Measurements from ENCODE around the gene STAM2.
"Not testable (repeated sequence)": the region's sequence is repeated elsewhere in the genome, so short reads cannot be mapped to it uniquely, and the experiment has no call there.

Gene STAM2
- long read RNA-seq, donor 1, full-length matches to known transcripts = 3 of 3 reads
- long read RNA-seq, donor 1, partial matches to known transcripts = 0 of 3 reads
- long read RNA-seq, donor 1, other reads (novel, unspliced or antisense) = 0 of 3 reads
- long read RNA-seq, donor 2, full-length matches to known transcripts = 3 of 3 reads
- long read RNA-seq, donor 2, partial matches to known transcripts = 0 of 3 reads
- long read RNA-seq, donor 2, other reads (novel, unspliced or antisense) = 0 of 3 reads
- long read RNA-seq, donor 3, full-length matches to known transcripts = 5 of 5 reads
- long read RNA-seq, donor 3, partial matches to known transcripts = 0 of 5 reads
- long read RNA-seq, donor 3, other reads (novel, unspliced or antisense) = 0 of 5 reads
- long read RNA-seq, donor 4, partial matches to known transcripts = 0 of 1 reads
- long read RNA-seq, donor 4, other reads (novel, unspliced or antisense) = 0 of 1 reads
- long read RNA-seq, donor 5, full-length matches to known transcripts = 4 of 4 reads
- long read RNA-seq, donor 5, partial matches to known transcripts = 0 of 4 reads
- long read RNA-seq, donor 5, other reads (novel, unspliced or antisense) = 0 of 4 reads
- long read RNA-seq, donor 6, full-length matches to known transcripts = 3 of 3 reads
- long read RNA-seq, donor 6, partial matches to known transcripts = 0 of 3 reads
- long read RNA-seq, donor 6, other reads (novel, unspliced or antisense) = 0 of 3 reads
- long read RNA-seq, donor 7, full-length matches to known transcripts = 9 of 9 reads
- long read RNA-seq, donor 7, partial matches to known transcripts = 0 of 9 reads
- long read RNA-seq, donor 7, other reads (novel, unspliced or antisense) = 0 of 9 reads
- long read RNA-seq, donor 8, full-length matches to known transcripts = 7 of 7 reads
- long read RNA-seq, donor 8, partial matches to known transcripts = 0 of 7 reads
- long read RNA-seq, donor 8, other reads (novel, unspliced or antisense) = 0 of 7 reads

GRCh38 chr2:152175368-152176112, at the start of gene STAM2:
Gene STAM2 (minus strand): TSS chr2:152175763. CDS start chr2:152175642, 121 bp downstream.
- DNase-seq = peak; percentile 100

- peak; percentile 27 for DNase-seq
Measured at GRCh38 chr2:152223977-152224376, 48.4 kb upstream of the STAM2 start.

- DNase-seq = peak; percentile 67
Measured at GRCh38 chr2:152222975-152223637, 47.5 kb upstream of the STAM2 start.

GRCh38 chr2:152221839-152222238, 46.3 kb upstream of the STAM2 start:
- DNase-seq = no peak

GRCh38 chr2:152219077-152219828, 43.7 kb upstream of the STAM2 start:
- no peak for DNase-seq

- no peak for DNase-seq
Measured at GRCh38 chr2:152201466-152201830, 25.9 kb upstream of the STAM2 start.

- DNase-seq = no peak
Measured at GRCh38 chr2:152200565-152201465, 25.3 kb upstream of the STAM2 start.

GRCh38 chr2:152200101-152200500, 24.5 kb upstream of the STAM2 start:
- no peak for DNase-seq

GRCh38 chr2:152198499-152198898, 22.9 kb upstream of the STAM2 start:
- no peak for DNase-seq

- not testable (repeated sequence) for DNase-seq
Measured at GRCh38 chr2:152197508-152198284, 22.1 kb upstream of the STAM2 start.

- DNase-seq = no peak
Measured at GRCh38 chr2:152189622-152190495, 14.3 kb upstream of the STAM2 start.

GRCh38 chr2:152186808-152187207, 11.2 kb upstream of the STAM2 start:
- DNase-seq = not testable (repeated sequence)

GRCh38 chr2:152186262-152186661, 10.7 kb upstream of the STAM2 start:
- DNase-seq = no peak

- DNase-seq = no peak
Measured at GRCh38 chr2:152183401-152184073, 8.0 kb upstream of the STAM2 start.

- not testable (repeated sequence) for DNase-seq
Measured at GRCh38 chr2:152177667-152178066, 2.1 kb upstream of the STAM2 start.

GRCh38 chr2:152176113-152176714, 651 bp upstream of the STAM2 start:
- no peak for DNase-seq

GRCh38 chr2:152175012-152175367, 573 bp downstream of the STAM2 start:
- DNase-seq = no peak

Data from right kidney (tissue), 9 donors.